Activated naive CD8-positive, alpha-beta T cell treated with anti-CD3 and anti-CD28 coated beads, Interleukin-2, amount 10 ng/mL, durations not matched to agents 7 days and 5 days (primary cell): ENCODE results near the gene SEMA3F. TPM values are rescaled to one million over a fixed set of nuclear protein-coding genes. Genes with fewer than 3 reads are reported as not detected.
A peak's percentile ranks its signal among the peaks of the same experiment; 100 is the strongest.

Experiments
- ATAC-seq: fragments of 150-1000 bp; cut with Tn5 transposase; one replicate; pipeline ENCODE4 v1.10.0; 2021; ENCODE audit warnings: low read depth, moderate library complexity
- POLR2A ChIA-PET: fragments of 350-600 bp; sonication (Branson Sonifier 250); formaldehyde crosslinking; loops from one replicate; lab custom pipeline; 2021; ENCODE audit warnings: antibody characterized with exemption; lab: Charles Lee
- DNase-seq: peaks from one replicate; pipeline ENCODE4 v3.0.0; 2021
- H3K27ac Mint-ChIP-seq: one replicate; pipeline ENCODE4 v1.8.0; 2022; ENCODE audit warnings: mild to moderate bottlenecking, mixed read lengths
- H3K27me3 Mint-ChIP-seq: one replicate; pipeline ENCODE4 v1.8.0; 2022; ENCODE audit warnings: mild to moderate bottlenecking, moderate library complexity, mixed read lengths
- H3K36me3 Mint-ChIP-seq: one replicate; pipeline ENCODE4 v1.8.0; 2021; ENCODE audit warnings: mild to moderate bottlenecking, mixed read lengths
- H3K4me1 Mint-ChIP-seq: one replicate; pipeline ENCODE4 v1.8.0; 2021; ENCODE audit warnings: mixed read lengths
- H3K4me3 Mint-ChIP-seq: one replicate; pipeline ENCODE4 v1.8.0; 2022; ENCODE audit warnings: mild to moderate bottlenecking, moderate library complexity, mixed read lengths
- H3K9me3 Mint-ChIP-seq: one replicate; pipeline ENCODE4 v1.8.0; 2021; ENCODE audit warnings: mixed read lengths
- total RNA-seq, 2 experiments: library from RNA; stranded (reverse); gene quantifications; one replicate each; pipeline ENCODE4 v1.2.3, GENCODE V29; 2021

Gene SEMA3F
- total RNA-seq, 2 experiments from 2014 or later, result 0.09 TPM; not detected in 1

DNA sequence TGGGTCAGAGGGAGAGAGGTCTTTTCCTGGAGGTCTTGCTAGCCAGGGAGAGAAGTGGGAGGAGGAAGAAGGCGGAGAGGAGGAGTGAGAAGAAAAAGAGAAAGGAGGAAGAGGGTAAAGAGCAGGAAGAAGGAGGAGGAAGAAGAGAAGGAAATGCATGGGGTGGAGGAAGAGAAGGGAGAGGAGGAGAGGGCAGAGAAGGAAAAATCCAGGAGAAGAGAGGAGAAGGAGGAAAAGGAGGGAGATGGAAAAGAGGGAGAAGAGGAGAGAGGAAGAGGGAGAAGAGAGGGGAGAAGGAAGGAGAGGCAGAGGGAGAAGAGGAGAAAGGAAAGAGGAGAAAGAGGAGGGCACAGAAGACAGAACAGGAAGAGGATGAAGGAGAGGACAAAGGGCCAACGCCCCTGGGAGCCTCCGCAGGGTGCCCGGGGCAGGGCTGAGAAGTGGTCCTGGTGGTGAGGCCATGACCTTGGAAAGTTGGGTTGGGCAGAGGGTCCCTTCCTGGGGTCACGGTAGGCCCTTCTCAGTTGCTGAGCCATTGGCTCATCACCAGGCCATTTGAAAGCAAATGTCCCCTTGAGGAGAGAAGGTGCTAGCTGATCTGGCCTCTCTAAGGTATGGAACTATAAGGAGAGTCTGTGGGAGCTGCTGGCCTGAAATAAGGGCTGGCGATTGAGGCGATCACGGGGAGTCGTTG, 1.2 kb upstream of the SEMA3F start:
- POLR2A ChIA-PET, result no interaction called here
- H3K36me3 Mint-ChIP-seq, result no peaks in the 10 kb centered on the region
- H3K27me3 Mint-ChIP-seq, result peaks cover 37% of the 10 kb centered on the region
- peaks cover 11% of the 10 kb centered on the region for H3K4me1 Mint-ChIP-seq
- no peak overlapping the region for H3K27ac Mint-ChIP-seq
- ATAC-seq, result no peak
- H3K9me3 Mint-ChIP-seq, result no peaks in the 10 kb centered on the region
- H3K4me3 Mint-ChIP-seq, result peak overlapping the region; percentile 73
- DNase-seq, result no peak

DNA sequence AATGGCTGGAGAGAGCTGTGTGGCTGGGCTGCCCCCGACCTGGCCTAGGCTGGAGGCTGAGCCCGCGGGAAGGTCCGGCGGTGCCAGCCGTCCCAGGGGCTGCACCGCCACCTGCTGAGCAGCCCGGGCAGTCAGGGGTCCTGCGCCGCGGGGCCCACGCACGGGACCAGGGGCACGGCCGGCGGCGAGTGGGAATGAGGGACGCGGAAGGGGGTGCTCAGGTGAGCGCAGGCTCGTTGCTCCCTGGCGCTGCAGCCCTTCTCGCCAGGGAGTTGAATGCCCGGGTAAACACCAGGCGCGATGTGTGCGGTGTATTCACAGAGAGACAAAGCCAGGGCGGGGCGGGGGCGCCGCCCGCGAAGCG, 666 bp upstream of the SEMA3F start:
- Mint-ChIP-seq H3K9me3 (no peaks in the 10 kb centered on the region), H3K4me3 (peak overlapping the region; percentile 73), H3K36me3 (no peaks in the 10 kb centered on the region), H3K4me1 (peaks cover 11% of the 10 kb centered on the region), H3K27me3 (peaks cover 37% of the 10 kb centered on the region), H3K27ac (no peak overlapping the region)
- ATAC-seq, result peak; percentile 16
- DNase-seq, result no peak
- POLR2A ChIA-PET, result no interaction called here

DNA sequence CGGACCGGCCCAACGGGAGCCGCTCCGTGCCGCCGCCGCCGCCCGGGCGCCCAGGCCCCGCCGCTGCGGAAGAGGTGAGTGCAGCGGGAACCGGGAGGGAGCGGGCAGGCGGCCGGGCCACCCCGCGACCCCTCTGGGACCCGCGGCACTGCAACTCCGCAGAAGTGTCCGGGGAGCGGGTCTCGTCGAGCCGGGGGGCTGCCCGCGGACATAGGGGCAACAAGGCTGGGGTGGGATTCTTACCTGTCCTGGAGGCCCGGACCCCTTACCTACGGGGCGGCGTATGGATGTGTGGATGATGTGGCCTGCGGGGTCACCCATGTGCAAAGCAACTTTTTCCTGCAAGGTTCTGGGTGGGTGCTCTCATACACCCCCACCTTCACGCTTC, 361 bp downstream of the SEMA3F start:
- DNase-seq, result no peak
- H3K9me3 Mint-ChIP-seq, result no peaks in the 10 kb centered on the region

DNA sequence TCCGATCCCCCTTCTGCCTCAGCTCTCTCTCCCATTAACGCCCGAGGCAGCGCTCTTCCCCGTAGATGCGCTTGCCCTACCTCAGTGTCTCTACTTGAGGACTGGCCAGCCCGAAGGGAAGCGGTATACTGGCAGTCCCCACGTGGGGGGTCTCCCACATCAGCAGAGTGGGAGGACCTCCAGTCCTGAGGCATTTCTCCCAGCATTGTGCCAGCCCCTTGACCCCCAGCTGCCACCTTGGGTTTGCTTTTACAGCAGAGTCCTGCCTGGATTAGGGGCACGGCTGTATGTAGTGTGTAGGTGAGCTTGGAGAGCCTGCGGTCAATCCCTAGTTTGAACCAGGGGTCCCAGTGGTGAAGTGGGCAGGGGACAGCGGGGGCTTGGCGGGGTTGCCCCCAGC, 767 bp downstream of the SEMA3F start:
- peaks cover 11% of the 10 kb centered on the region for H3K4me1 Mint-ChIP-seq
- peak overlapping the region; percentile 50 for H3K4me3 Mint-ChIP-seq
- no peak overlapping the region for H3K27ac Mint-ChIP-seq
- H3K27me3 Mint-ChIP-seq, result peaks cover 37% of the 10 kb centered on the region
- DNase-seq (no peak), ATAC-seq (no peak)
- no peaks in the 10 kb centered on the region for H3K36me3 Mint-ChIP-seq
- no peaks in the 10 kb centered on the region for H3K9me3 Mint-ChIP-seq
- POLR2A ChIA-PET, result interaction anchor here (1.2 kb wide), 2 partner anchors 17 to 67 kb away, joined by 3 read pairs; no protein-coding TSS in a partner anchor

More for the DNA sequence above, 361 bp downstream of the SEMA3F start:
- peaks cover 37% of the 10 kb centered on the region for H3K27me3 Mint-ChIP-seq
- peak overlapping the region; percentile 50 for H3K4me3 Mint-ChIP-seq
- no peak overlapping the region for H3K27ac Mint-ChIP-seq
- H3K36me3 Mint-ChIP-seq, result no peaks in the 10 kb centered on the region
- peaks cover 11% of the 10 kb centered on the region for H3K4me1 Mint-ChIP-seq
- POLR2A ChIA-PET, result no interaction called here
- no peak for ATAC-seq

DNA sequence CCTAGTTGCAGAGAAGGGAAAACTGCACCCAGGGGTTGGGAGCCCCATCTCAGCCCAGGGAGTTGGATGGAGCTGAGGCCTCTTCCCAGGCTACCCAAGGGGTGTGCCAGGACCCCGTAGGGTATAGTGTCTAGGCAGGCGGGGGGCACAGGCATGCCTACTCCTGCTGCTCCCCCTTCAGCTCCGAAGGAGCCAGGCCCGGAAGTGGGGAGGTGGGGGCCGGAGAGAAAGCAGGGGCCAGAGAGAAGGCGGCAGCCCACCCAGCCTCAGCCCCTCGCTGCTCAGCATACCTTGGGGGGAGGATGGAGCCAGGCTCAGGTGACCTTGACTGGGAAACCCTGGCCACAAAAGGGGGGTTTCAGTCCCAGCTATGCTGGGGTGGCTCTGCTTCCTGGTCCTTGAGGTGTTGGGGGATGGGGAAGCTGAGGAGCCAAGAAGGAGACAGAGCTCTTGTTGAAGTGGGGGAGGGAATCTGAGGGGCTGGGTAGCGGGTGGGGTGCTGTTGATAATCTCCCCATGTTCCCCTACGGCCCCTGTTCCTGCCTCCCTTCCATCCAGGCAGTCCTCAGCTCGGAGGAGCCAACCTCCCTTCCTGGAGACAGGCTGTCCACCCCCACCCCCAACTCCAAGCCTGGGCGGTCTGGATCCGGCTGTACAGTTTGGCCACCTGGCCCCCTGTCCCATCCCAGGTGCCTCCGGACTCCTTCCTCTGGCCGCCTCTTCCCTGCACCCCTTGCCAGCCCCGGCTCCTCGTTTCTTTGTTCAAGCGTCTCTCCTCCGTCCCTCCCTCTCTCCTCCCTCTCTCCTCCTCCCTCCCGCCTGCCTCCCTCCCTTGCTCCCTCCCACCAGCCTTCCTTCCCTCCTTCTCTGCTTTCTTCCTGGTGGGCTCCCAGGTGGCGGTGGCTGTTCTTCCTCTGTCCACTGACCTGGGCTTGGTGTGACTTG, 1.7 kb downstream of the SEMA3F start:
- DNase-seq, result no peak
- H3K9me3 Mint-ChIP-seq, result no peaks in the 10 kb centered on the region
- no peaks in the 10 kb centered on the region for H3K36me3 Mint-ChIP-seq
- H3K4me3 Mint-ChIP-seq, result no peak overlapping the region
- no peak for ATAC-seq
- H3K27me3 Mint-ChIP-seq, result peaks cover 39% of the 10 kb centered on the region
- no peak overlapping the region for H3K27ac Mint-ChIP-seq
- POLR2A ChIA-PET, result interaction anchor here (0.7 to 1.2 kb wide), 3 partner anchors 16 to 68 kb away, joined by 3 read pairs; no protein-coding TSS in a partner anchor
- peaks cover 11% of the 10 kb centered on the region for H3K4me1 Mint-ChIP-seq

DNA sequence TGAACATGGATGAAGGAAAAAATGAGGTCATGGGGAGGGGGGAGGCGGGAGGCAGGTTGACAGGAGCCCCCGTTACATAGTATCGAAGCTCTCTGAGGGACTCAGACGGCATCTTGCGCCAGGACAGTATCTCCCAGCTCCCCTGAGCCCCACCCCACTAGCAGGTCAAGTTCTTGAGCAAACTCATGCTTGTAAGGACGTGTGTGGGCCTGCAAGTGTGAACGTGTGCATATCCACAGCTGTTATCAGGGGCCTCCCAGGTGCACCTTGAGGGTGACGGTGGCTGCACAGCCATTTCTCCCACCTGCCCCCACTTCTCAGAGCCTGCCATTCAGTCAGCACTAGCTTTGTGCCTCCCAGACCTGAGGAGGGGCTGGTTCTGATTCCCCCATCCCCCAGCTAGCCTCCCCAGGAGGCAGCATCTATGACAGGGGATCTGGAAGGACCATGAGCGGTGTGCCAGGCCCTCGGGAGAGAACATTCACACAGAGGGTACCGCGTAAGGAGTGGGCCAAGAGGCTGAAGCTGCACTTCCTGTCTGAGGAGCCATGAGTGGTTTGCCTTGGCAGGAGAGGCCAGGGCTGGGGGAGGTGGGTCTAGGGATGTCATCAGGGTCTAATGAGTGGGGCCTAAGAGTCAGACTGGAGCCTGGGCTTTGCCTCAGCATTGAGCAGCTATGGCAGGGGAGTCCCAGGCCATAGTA, 2.9 kb downstream of the SEMA3F start:
- Mint-ChIP-seq H3K9me3 (no peaks in the 10 kb centered on the region), H3K27ac (no peak overlapping the region)

DNA sequence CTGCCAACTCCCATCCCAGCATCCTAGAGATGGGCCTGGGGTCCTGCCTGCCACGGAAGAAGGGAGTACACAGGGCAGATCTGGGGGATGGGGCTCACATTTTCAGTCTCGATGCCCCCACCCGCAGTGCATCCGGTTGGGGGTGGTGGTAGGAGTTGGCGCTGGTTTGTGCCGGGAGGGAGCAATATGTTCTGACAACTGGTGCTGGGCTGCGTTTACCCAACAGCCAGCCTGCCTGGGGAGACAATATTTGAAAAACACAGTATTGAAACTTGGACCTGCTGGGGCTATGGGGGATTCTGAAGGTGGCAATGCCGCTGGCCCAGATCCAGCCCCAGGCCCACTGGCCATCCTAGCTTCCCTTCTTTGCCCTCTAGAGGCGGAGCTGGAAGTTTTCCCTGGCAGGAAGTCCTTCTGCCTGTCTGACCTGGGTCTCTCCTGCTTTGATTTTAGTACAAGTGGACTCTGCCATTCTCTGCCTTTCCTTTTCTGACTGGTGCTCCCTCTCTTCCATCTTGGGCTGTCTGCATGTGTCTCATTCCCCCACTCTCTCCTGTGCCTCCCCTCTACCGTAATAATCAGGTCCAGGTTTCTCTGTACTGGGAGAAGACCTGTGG, 3.5 kb downstream of the SEMA3F start:
- POLR2A ChIA-PET, result no interaction called here
- ATAC-seq (no peak), DNase-seq (no peak)
- Mint-ChIP-seq H3K36me3 (no peaks in the 10 kb centered on the region), H3K27ac (no peak overlapping the region), H3K4me1 (peaks cover 10% of the 10 kb centered on the region), H3K9me3 (no peaks in the 10 kb centered on the region), H3K27me3 (peaks cover 33% of the 10 kb centered on the region), H3K4me3 (no peak overlapping the region)

More for the DNA sequence above, 2.9 kb downstream of the SEMA3F start:
- POLR2A ChIA-PET, result no interaction called here
- DNase-seq (no peak), ATAC-seq (no peak)
- peaks cover 11% of the 10 kb centered on the region for H3K4me1 Mint-ChIP-seq
- no peaks in the 10 kb centered on the region for H3K36me3 Mint-ChIP-seq
- no peak overlapping the region for H3K4me3 Mint-ChIP-seq
- peaks cover 39% of the 10 kb centered on the region for H3K27me3 Mint-ChIP-seq

DNA sequence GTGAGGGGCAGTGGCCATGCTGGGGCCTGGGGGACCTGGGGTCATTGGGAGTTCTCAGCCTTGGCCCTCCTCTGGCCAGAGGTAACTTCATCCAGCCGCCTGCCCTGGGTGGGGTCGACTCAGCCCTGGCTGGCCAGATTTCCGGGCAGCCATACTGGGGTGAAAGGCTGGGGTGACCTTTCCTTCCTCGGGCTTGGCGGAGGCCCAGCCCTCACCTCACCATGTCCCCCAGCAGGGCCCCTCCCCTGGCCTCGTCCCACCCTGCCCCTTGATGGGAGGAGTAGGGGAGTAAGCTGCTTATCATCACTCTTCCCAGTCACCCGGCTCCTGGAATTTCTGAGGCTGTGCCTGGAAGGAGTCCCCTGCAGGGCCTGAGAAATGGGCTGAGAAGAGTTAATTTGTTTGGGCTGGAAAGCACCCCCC, 5.4 kb downstream of the SEMA3F start:
- no peak overlapping the region for H3K4me3 Mint-ChIP-seq
- no peak overlapping the region for H3K27ac Mint-ChIP-seq
- DNase-seq (no peak), ATAC-seq (no peak)
- no peaks in the 10 kb centered on the region for H3K9me3 Mint-ChIP-seq
- peaks cover 5% of the 10 kb centered on the region for H3K4me1 Mint-ChIP-seq
- POLR2A ChIA-PET, result no interaction called here
- peaks cover 29% of the 10 kb centered on the region for H3K27me3 Mint-ChIP-seq
- no peaks in the 10 kb centered on the region for H3K36me3 Mint-ChIP-seq

DNA sequence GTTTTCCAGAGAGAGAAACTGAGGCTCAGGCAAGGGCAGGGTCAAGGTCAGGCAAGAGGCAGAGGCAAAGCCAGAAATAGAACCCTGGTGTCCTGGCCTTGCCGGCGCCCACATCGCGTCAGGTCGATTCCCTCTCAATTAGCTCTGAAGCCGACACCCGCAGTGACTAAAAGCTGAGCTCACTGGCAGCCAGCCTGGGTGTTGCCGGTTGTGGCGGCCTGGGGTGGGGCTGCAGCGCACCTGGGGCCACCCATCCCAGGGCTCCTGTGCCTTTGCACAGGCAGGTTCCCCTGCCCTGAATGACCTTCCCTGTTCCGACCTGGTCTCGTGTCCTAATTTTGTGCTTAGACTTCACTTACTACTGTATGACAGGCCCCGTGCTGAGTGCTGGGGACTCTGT, 6.2 kb downstream of the SEMA3F start:
- no peak overlapping the region for H3K27ac Mint-ChIP-seq
- POLR2A ChIA-PET, result no interaction called here
- H3K4me3 Mint-ChIP-seq, result no peak overlapping the region
- DNase-seq (no peak), ATAC-seq (no peak)
- H3K4me1 Mint-ChIP-seq, result peaks cover 3% of the 10 kb centered on the region
- no peaks in the 10 kb centered on the region for H3K36me3 Mint-ChIP-seq
- peaks cover 21% of the 10 kb centered on the region for H3K27me3 Mint-ChIP-seq
- H3K9me3 Mint-ChIP-seq, result no peaks in the 10 kb centered on the region

DNA sequence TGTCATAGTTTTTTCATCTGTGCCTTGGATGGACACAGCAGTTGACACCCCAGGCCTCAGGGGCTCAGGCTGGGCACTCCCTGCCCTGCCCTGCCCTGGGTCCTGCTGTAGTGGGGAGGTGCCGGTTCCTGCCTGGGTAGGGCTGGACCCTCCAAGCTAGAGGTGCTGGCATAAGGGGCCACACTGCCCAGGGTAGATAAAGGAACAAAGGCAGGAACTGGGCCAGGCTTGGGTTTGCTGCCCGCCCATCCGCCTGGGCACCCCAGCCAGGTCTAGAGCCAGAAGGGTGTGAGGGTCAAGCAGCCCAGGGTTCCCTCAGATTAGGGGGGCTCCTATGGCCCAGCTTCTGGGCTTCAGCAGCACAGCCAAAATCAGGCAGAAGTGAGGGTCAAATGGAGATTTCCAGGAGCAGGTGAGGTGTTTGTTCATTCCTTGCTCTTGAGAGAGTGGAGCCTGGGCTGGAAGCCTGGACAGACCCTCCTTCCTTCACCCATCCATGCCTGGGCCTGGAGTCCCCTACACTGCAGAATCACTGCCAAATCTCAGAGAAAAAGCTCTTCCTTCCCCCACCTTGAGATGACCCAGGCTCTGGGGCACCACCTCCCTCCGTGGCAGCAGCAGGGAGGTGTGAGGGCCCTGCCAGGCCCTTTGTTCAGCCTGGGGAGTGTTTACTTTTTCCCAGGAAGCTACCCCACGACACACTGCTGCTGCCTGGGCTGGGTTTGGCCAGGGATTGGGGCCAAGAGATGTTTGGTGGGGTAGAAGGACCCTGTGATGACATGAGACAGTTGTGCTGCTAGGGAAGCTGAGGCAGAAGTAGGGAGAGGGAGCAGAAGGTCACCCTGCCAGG, 7.1 kb downstream of the SEMA3F start:
- POLR2A ChIA-PET, result no interaction called here
- no peak overlapping the region for H3K27ac Mint-ChIP-seq
- ATAC-seq (no peak), DNase-seq (no peak)
- peaks cover 3% of the 10 kb centered on the region for H3K4me1 Mint-ChIP-seq
- H3K9me3 Mint-ChIP-seq, result no peaks in the 10 kb centered on the region
- peaks cover 13% of the 10 kb centered on the region for H3K27me3 Mint-ChIP-seq
- H3K36me3 Mint-ChIP-seq, result no peaks in the 10 kb centered on the region
- no peak overlapping the region for H3K4me3 Mint-ChIP-seq

DNA sequence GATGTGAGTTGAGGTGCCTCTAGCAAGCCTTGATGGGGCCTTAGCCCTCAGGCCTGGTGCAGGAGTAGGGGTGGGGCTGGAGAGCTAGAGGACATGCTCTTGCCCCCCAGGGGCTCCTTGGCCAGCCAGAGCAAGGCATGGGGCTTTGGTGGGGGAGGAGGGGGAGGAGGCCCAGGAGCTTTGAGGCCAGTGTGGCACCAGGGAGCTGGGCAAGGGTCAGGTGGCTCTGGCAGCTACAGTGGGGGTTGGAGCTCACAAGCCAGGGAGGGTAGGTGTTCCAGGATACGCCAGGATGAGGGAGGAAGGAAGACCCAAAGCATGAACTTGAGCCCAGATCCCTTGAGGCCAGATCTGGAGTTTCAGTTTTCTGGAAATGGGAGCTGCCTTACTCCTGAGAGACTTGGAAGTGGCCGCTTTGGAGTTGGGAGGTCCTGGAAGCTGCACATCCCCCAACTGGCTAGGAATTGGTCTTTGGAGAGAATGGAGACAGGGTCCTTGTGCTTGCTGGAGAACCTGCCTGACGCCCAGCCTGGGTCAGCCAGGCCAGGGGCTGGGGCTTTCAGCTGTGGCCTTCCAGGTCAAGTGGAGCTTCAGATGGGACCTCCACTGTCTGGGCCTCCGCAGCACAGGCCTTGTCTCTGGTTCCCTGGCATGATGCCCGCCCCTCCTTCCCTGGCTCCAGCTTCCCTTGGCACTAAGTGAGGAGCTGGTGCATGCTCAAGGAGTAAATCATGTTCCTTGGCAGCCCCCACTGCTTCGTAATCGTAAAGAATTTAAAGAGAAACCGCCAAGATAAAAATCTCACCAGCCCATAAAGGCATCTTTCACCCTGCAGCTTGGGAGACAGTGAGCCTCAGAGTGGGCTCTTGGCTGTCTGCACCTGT, 8.7 kb downstream of the SEMA3F start:
- no peak overlapping the region for H3K27ac Mint-ChIP-seq
- H3K36me3 Mint-ChIP-seq, result no peaks in the 10 kb centered on the region
- H3K9me3 Mint-ChIP-seq, result no peaks in the 10 kb centered on the region
- no peak for DNase-seq
- H3K27me3 Mint-ChIP-seq, result peaks cover 8% of the 10 kb centered on the region
- POLR2A ChIA-PET, result no interaction called here
- no peak overlapping the region for H3K4me3 Mint-ChIP-seq
- no peak for ATAC-seq
- H3K4me1 Mint-ChIP-seq, result no peaks in the 10 kb centered on the region

DNA sequence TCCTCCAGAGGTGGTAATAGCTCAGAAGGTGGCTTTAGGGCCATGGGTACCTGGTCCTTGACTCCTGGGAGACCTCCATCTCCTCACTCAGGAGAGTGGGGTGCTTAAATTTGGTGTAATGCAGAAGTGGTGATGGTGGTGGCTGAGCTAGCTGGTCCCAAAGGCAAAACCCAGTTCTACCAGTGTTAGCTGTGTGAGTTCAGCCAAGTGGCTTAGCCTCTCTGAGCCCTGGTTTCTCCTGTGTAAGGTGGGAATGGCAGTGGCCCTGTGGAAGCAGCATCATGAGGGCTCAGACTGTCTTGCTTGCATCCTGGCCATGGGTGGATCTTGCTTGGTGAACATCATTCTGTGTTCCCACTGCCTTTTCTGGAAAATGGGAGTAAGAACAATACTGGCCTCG, 9.4 kb downstream of the SEMA3F start:
- Mint-ChIP-seq H3K36me3 (no peaks in the 10 kb centered on the region), H3K4me1 (no peaks in the 10 kb centered on the region), H3K27ac (no peak overlapping the region), H3K4me3 (no peak overlapping the region), H3K9me3 (no peaks in the 10 kb centered on the region), H3K27me3 (peaks cover 8% of the 10 kb centered on the region)
- ATAC-seq, result no peak
- no peak for DNase-seq
- POLR2A ChIA-PET, result no interaction called here
